ENCODE results near the gene INSYN2B.

DNA sequence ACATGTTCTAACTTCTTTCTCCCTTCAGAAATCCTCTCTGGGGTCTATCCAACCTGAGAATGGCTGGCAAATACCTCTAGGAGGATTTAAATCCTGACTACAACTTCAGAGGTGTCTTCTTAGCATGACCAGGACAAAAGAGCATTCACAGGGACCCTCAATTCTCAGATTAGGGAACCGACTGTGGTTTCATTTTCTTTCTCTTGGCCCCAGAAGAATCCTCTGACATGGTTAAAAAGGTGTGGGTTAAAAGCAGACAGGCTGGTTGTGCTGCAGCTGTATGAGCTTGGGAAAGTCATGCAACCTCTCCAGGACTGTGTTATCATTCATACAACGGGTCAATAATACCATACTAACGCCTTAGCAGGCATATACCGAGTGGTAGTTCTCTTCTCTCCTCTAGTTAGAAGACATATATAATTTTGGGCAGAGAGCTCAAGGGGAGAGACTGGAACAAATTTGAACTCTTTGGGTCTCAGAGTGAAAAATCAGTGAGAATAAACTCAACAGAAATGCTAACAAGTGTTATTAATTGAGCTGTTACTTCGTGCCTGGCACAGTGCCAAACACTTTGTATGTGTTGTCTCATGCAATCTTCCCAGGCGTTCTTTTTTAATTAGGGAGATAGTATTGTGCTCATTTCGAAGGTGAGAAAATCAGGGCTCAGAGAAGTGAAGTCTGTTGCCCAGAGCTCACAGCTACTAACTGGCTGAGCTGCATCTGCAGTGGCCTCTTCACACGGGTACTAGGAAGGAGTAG, 35.2 kb downstream of the INSYN2B start:
- TF ChIP-seq, protein P1, sequence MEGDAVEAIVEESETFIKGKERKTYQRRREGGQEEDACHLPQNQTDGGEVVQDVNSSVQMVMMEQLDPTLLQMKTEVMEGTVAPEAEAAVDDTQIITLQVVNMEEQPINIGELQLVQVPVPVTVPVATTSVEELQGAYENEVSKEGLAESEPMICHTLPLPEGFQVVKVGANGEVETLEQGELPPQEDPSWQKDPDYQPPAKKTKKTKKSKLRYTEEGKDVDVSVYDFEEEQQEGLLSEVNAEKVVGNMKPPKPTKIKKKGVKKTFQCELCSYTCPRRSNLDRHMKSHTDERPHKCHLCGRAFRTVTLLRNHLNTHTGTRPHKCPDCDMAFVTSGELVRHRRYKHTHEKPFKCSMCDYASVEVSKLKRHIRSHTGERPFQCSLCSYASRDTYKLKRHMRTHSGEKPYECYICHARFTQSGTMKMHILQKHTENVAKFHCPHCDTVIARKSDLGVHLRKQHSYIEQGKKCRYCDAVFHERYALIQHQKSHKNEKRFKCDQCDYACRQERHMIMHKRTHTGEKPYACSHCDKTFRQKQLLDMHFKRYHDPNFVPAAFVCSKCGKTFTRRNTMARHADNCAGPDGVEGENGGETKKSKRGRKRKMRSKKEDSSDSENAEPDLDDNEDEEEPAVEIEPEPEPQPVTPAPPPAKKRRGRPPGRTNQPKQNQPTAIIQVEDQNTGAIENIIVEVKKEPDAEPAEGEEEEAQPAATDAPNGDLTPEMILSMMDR (IDR thresholded peaks at IDR 0.05) = no peak
- no peak for TF ChIP-seq POLR2A (IDR thresholded peaks at IDR 0.05)

Data from thyroid gland (tissue), 4 donors.